H1 (cell line): ENCODE measurements around the gene FAM83C. TPM values are rescaled to one million over a fixed set of nuclear protein-coding genes. Genes with fewer than 3 reads are reported as not detected.

Experiments
- CTCF ChIA-PET: fragments of 300-600 bp; sonication (Branson Sonifier 250); formaldehyde crosslinking; loops from one replicate; lab custom pipeline; 2021; ENCODE audit not compliant: partially characterized antibody; lab: Charles Lee
- POLR2A ChIA-PET: fragments of 300-600 bp; sonication (Branson Sonifier 250); formaldehyde crosslinking; loops from one replicate; lab custom pipeline; 2021; ENCODE audit warnings: inconsistent platforms; ENCODE audit not compliant: partially characterized antibody; lab: Charles Lee
- DNase-seq, 2 experiments: peaks; one replicate each; pipeline versions ENCODE4 v3.0.0 to v3.0.0-alpha.2; 2010 to 2022; ENCODE audit warnings: low spot score in 2 of 2, low read depth in 1 of 2, mixed read lengths in 1 of 2
- FAIRE-seq: peaks from 2 replicates; lab custom pipeline; 2011; peaks lifted over from hg19 to GRCh38; lab: Jason Lieb, UNC
- H2AFZ ChIP-seq: 2 replicates; pipeline ENCODE4 v1.8.1; 2012; ENCODE audit warnings: low read length, inconsistent platforms
- H2AK5ac ChIP-seq: 2 replicates; pipeline ENCODE4 v1.6.1; 2013; ENCODE audit warnings: low read depth, low read length
- H2BK120ac ChIP-seq: replicated peaks from 2 replicates; pipeline ENCODE3; 2013; ENCODE audit warnings: low read depth, low read length, inconsistent platforms
- H2BK12ac ChIP-seq: 2 replicates; pipeline ENCODE4 v1.6.1; 2013; ENCODE audit warnings: low read depth, low read length
- H2BK15ac ChIP-seq: 2 replicates; pipeline ENCODE4 v1.6.1; 2013; ENCODE audit warnings: low read length
- H2BK20ac ChIP-seq: 2 replicates; pipeline ENCODE4 v1.6.1; 2013; ENCODE audit warnings: low read length
- H2BK5ac ChIP-seq: 2 replicates; pipeline ENCODE4 v1.6.1; 2013; ENCODE audit warnings: low read depth, low read length
- H3K14ac ChIP-seq: 2 replicates; pipeline ENCODE4 v1.6.1; 2013; ENCODE audit warnings: inconsistent platforms; ENCODE audit not compliant: insufficient read length
- H3K18ac ChIP-seq: 2 replicates; pipeline ENCODE4 v1.6.1; 2013; ENCODE audit warnings: low read length; ENCODE audit errors: extremely low read depth
- H3K23ac ChIP-seq: 2 replicates; pipeline ENCODE4 v1.6.1; 2013; ENCODE audit warnings: inconsistent platforms; ENCODE audit not compliant: insufficient read length
- H3K23me2 ChIP-seq: 2 replicates; pipeline ENCODE4 v1.6.1; 2013; ENCODE audit warnings: low read depth, low read length
- H3K27ac ChIP-seq: 2 replicates; pipeline ENCODE4 v1.6.1; 2011; ENCODE audit warnings: low read depth, low read length, inconsistent platforms
- H3K27me3 ChIP-seq, 4 experiments: replicated peaks in 1 of 4; 1 replicate in 1 of 4; 2 replicates in 3 of 4; pipeline versions ENCODE4 v1.6.1 to v1.8.1; 2011 to 2013; ENCODE audit warnings: low read length in 3 of 4, mild to moderate bottlenecking in 3 of 4, inconsistent platforms in 2 of 4, mixed read lengths in 2 of 4, moderate library complexity in 1 of 4; ENCODE audit not compliant: control insufficient read depth in 3 of 4, insufficient read depth in 3 of 4; ENCODE audit errors: extremely low read depth in 1 of 4
- H3K36me3 ChIP-seq, 4 experiments: 2 replicates each; pipeline versions ENCODE4 v1.6.1 to v1.8.1; 2011 to 2013; ENCODE audit warnings: mild to moderate bottlenecking in 4 of 4, low read length in 3 of 4, moderate library complexity in 2 of 4, control low read depth in 1 of 4, inconsistent platforms in 1 of 4; ENCODE audit not compliant: insufficient read depth in 4 of 4, control insufficient read depth in 2 of 4
- H3K4ac ChIP-seq: replicated peaks from 2 replicates; pipeline ENCODE3; 2013; ENCODE audit warnings: low read length, low read depth, mixed read lengths, inconsistent platforms; ENCODE audit not compliant: insufficient read length
- H3K4me1 ChIP-seq, 4 experiments: replicated peaks in 1 of 4; 1 replicate in 1 of 4; 2 replicates in 3 of 4; pipeline versions ENCODE4 v1.6.1 to v1.8.1; 2011 to 2013; ENCODE audit warnings: low read length in 3 of 4, inconsistent platforms in 2 of 4, mixed read lengths in 1 of 4; ENCODE audit not compliant: insufficient read depth in 4 of 4, control insufficient read depth in 3 of 4
- H3K4me2 ChIP-seq, 2 experiments: 2 replicates each; pipeline versions ENCODE4 v1.6.1 to v1.8.1; 2011 to 2013; ENCODE audit warnings: low read depth in 2 of 2, low read length in 2 of 2, control low read depth in 1 of 2, inconsistent platforms in 1 of 2, mild to moderate bottlenecking in 1 of 2; ENCODE audit not compliant: insufficient read depth in 1 of 2
- H3K4me3 ChIP-seq, 4 experiments: fragments of 200-600, 300-600 bp in 1 of 4; sonication (generic), shearing (Covaris generic), sonication (Bioruptor Twin) in 1 of 4; 2 replicates each; pipeline versions ENCODE4 v1.5.1 to v1.8.1; 2011 to 2016; ENCODE audit warnings: low read length in 4 of 4, low read depth in 3 of 4, control low read depth in 2 of 4, inconsistent platforms in 2 of 4, mild to moderate bottlenecking in 2 of 4, mixed read lengths in 1 of 4, moderate library complexity in 1 of 4; ENCODE audit not compliant: insufficient read depth in 2 of 4; ENCODE audit errors: extremely low read depth in 1 of 4
- H3K56ac ChIP-seq: replicated peaks from 2 replicates; pipeline ENCODE3; 2013; ENCODE audit warnings: low read depth, mild to moderate bottlenecking, mixed read lengths, low read length, inconsistent platforms; ENCODE audit not compliant: insufficient read length
- H3K79me1 ChIP-seq: 2 replicates; pipeline ENCODE4 v1.6.1; 2013; ENCODE audit warnings: low read depth, low read length, control low read depth
- H3K79me2 ChIP-seq, 2 experiments: 2 replicates each; pipeline versions ENCODE4 v1.6.1 to v1.8.1; 2012 to 2013; ENCODE audit warnings: low read length in 2 of 2, mild to moderate bottlenecking in 2 of 2, inconsistent platforms in 1 of 2; ENCODE audit not compliant: insufficient read depth in 2 of 2, control insufficient read depth in 1 of 2
- H3K9ac ChIP-seq, 4 experiments: replicated peaks in 1 of 4; 1 replicate in 1 of 4; 2 replicates in 3 of 4; pipeline versions ENCODE4 v1.6.1 to v1.8.1; 2011 to 2013; ENCODE audit warnings: low read depth in 3 of 4, low read length in 3 of 4, control low read depth in 2 of 4, mild to moderate bottlenecking in 2 of 4, moderate library complexity in 2 of 4, inconsistent platforms in 1 of 4; ENCODE audit errors: extremely low read depth in 1 of 4
- H3K9me3 ChIP-seq, 2 experiments: 2 replicates each; pipeline versions ENCODE4 v1.6.1 to v1.8.1; 2012 to 2013; ENCODE audit warnings: mild to moderate bottlenecking in 2 of 2, moderate library complexity in 2 of 2, control low read depth in 1 of 2, inconsistent platforms in 1 of 2, low read depth in 1 of 2, low read length in 1 of 2, mixed read lengths in 1 of 2; ENCODE audit not compliant: insufficient read depth in 2 of 2
- H4K20me1 ChIP-seq, 2 experiments: replicated peaks in 1 of 2; 2 replicates each; pipeline versions ENCODE3 to v1.8.1; 2011 to 2013; ENCODE audit warnings: inconsistent platforms in 2 of 2, low read length in 2 of 2, mild to moderate bottlenecking in 1 of 2; ENCODE audit not compliant: insufficient read depth in 2 of 2, control insufficient read depth in 1 of 2
- H4K5ac ChIP-seq: 2 replicates; pipeline ENCODE4 v1.6.1; 2013; ENCODE audit warnings: low read length, low read depth, mixed read lengths, inconsistent platforms; ENCODE audit not compliant: insufficient read length
- H4K8ac ChIP-seq: 2 replicates; pipeline ENCODE4 v1.8.0; 2013; ENCODE audit warnings: mild to moderate bottlenecking, moderate library complexity, low read length, inconsistent platforms; ENCODE audit not compliant: insufficient read depth; ENCODE audit errors: extremely low read depth
- H4K91ac ChIP-seq: replicated peaks from 2 replicates; pipeline ENCODE3; 2013; ENCODE audit warnings: low read length, mixed read lengths, inconsistent platforms; ENCODE audit not compliant: insufficient read length
- TEAD4 ChIP-seq: IDR thresholded peaks from 2 replicates; pipeline ENCODE4 v1.6.1; 2012; ENCODE audit warnings: low read depth, low read length, inconsistent platforms, mixed read lengths
- WGBS, 2 experiments: shearing (Covaris generic) in 1 of 2; methylation state at CpG; one replicate each; pipeline versions ENCODE4 v1.1.6 to v1.1.7; 2013 to 2015; ENCODE audit warnings: low lambda C conversion rate in 2 of 2, mixed read lengths in 2 of 2, inconsistent platforms in 1 of 2, low coverage in 1 of 2, missing lambda C conversion rate in 1 of 2; ENCODE audit not compliant: insufficient replicate concordance in 2 of 2, insufficient coverage in 1 of 2, insufficient read length in 1 of 2; ENCODE audit errors: extremely low coverage in 1 of 2, missing lambda C conversion rate in 1 of 2; 5-methylcytosine and 5-hydroxymethylcytosine counted together
- polyA plus RNA-seq, 7 experiments: library from polyadenylated mRNA; depleted of rRNA in 3 of 7; stranded (reverse) in 5 of 7; unstranded in 2 of 7; fragments of >200 nt in 5 of 7; fragments of 200-250 nt in 2 of 7; gene quantifications; 1 replicate in 5 of 7; 2 replicates in 1 of 7; 4 replicates in 1 of 7; pipeline versions ENCODE4 v1.2.1 to v1.2.3, GENCODE V29; 2011 to 2013; ENCODE audit warnings: missing spikeins in 2 of 7, mixed read lengths in 2 of 7
- total RNA-seq: library from RNA; stranded (reverse); fragmentation: NEBNext Ultra II Directional; extraction: Animal tissue kit (Norgen Biotek cat#: 25700); gene quantifications from 2 replicates; pipeline ENCODE4 v1.2.1, GENCODE V29; 2021

FAM83C gene
- total and polyA plus RNA-seq, 2 of the 8 experiments (the other 6 are each of a cell fraction or from before 2014, with no cell fraction given), result not detected

- no peak overlapping the region for H2BK20ac ChIP-seq
- H2BK12ac ChIP-seq, result no peak overlapping the region
- H3K18ac ChIP-seq, result no peak overlapping the region
- H3K4me1 ChIP-seq, result peaks cover 0 to 4% (median 1%) of the 10 kb centered on the region in 4 experiments; a peak in 2 of 7 replicates
- DNase-seq (no peak), FAIRE-seq (no peak)
- H3K56ac ChIP-seq, result no peak overlapping the region
- no peak overlapping the region for H3K14ac ChIP-seq
- no peaks in the 10 kb centered on the region; a peak in 1 of 8 replicates for H3K36me3 ChIP-seq
- H4K5ac ChIP-seq, result no peak overlapping the region
- no peak overlapping the region for H2BK5ac ChIP-seq
- H3K9ac ChIP-seq, result no peak overlapping the region
- H2BK15ac ChIP-seq, result no peak overlapping the region
- no peaks in the 10 kb centered on the region for H3K9me3 ChIP-seq
- ChIA-PET CTCF (interaction anchor here (0.6 to 6.6 kb wide), 17 partner anchors 8 to 268 kb away, joined by 3 to 141 read pairs (median 4); no protein-coding TSS in a partner anchor), POLR2A (interaction anchor here (0.9 to 1.2 kb wide), 2 partner anchors 10 to 22 kb away, joined by 3 to 5 read pairs; no protein-coding TSS in a partner anchor)
- no peak overlapping the region for H4K91ac ChIP-seq
- H3K4ac ChIP-seq, result no peak overlapping the region
- H3K79me1 ChIP-seq, result no peaks in the 10 kb centered on the region
- no peaks in the 10 kb centered on the region for H3K27me3 ChIP-seq
- no peak for TF ChIP-seq TEAD4
- no peaks in the 10 kb centered on the region for H3K23me2 ChIP-seq
- H4K20me1 ChIP-seq, result no peaks in the 10 kb centered on the region
- no peak overlapping the region for H2AK5ac ChIP-seq
- H3K27ac ChIP-seq, result no peak overlapping the region
- no peak overlapping the region for H3K23ac ChIP-seq
- no peak overlapping the region for H3K4me2 ChIP-seq
- no peak overlapping the region for H4K8ac ChIP-seq
- H3K79me2 ChIP-seq, result no peaks in the 10 kb centered on the region
- 96% methylated on average over 4 of the region's 4 CpGs; no CpG with 5 or more reads in 1 of the 2 experiments for WGBS, 2 experiments
- no peak overlapping the region for H2BK120ac ChIP-seq
- H2AFZ ChIP-seq, result no peak overlapping the region
- no peak overlapping the region for H3K4me3 ChIP-seq
Observed at GRCh38 chr20:35328689-35329088, 36.5 kb upstream of the FAM83C start.
